ENCODE results near the gene FOXD2.

The FOXD2 gene

GRCh38 chr1:47409311-47410067 is 28.4 kb upstream of the FOXD2 start:
- no peak for TF ChIP-seq GATA3 (IDR thresholded peaks at IDR 0.05; ENCODE audit: low read depth, low read length)

- no peak for TF ChIP-seq GATA2 (IDR thresholded peaks at IDR 0.05; ENCODE audit: low read depth, low read length)
Measured at GRCh38 chr1:47410068-47410455, 27.8 kb upstream of the FOXD2 start.

- no peak for TF ChIP-seq GATA3 (IDR thresholded peaks at IDR 0.05; ENCODE audit: low read depth, low read length)
- TF ChIP-seq GATA2 (IDR thresholded peaks at IDR 0.05; ENCODE audit: low read depth, low read length): no peak
Measured at GRCh38 chr1:47411436-47411835, 26.4 kb upstream of the FOXD2 start.

GRCh38 chr1:47412437-47412836 is 25.4 kb upstream of the FOXD2 start:
- TF ChIP-seq GATA3 (IDR thresholded peaks at IDR 0.05; ENCODE audit: low read depth, low read length): no peak
- no peak for TF ChIP-seq GATA2 (IDR thresholded peaks at IDR 0.05; ENCODE audit: low read depth, low read length)

- TF ChIP-seq GATA2 (IDR thresholded peaks at IDR 0.05; ENCODE audit: low read depth, low read length) (no peak), GATA3 (IDR thresholded peaks at IDR 0.05; ENCODE audit: low read depth, low read length) (no peak)
Measured at GRCh38 chr1:47415728-47416318, 22.0 kb upstream of the FOXD2 start, which contains the start of gene FOXE3. Gene FOXE3 (plus strand): TSS chr1:47416285. CDS start chr1:47416316, 31 bp downstream.

GRCh38 chr1:47416319-47417169 is 21.3 kb upstream of the FOXD2 start:
- TF ChIP-seq GATA2 (IDR thresholded peaks at IDR 0.05; ENCODE audit: low read depth, low read length) (no peak), GATA3 (IDR thresholded peaks at IDR 0.05; ENCODE audit: low read depth, low read length) (no peak)

GRCh38 chr1:47417170-47418044 is 20.4 kb upstream of the FOXD2 start:
- TF ChIP-seq GATA2 (IDR thresholded peaks at IDR 0.05; ENCODE audit: low read depth, low read length): no peak
- no peak for TF ChIP-seq GATA3 (IDR thresholded peaks at IDR 0.05; ENCODE audit: low read depth, low read length)

GRCh38 chr1:47418122-47418521 is 19.7 kb upstream of the FOXD2 start:
- TF ChIP-seq GATA2 (IDR thresholded peaks at IDR 0.05; ENCODE audit: low read depth, low read length): no peak

GRCh38 chr1:47418681-47419325 is 19.0 kb upstream of the FOXD2 start:
- TF ChIP-seq GATA2 (IDR thresholded peaks at IDR 0.05; ENCODE audit: low read depth, low read length) (no peak), GATA3 (IDR thresholded peaks at IDR 0.05; ENCODE audit: low read depth, low read length) (no peak)

GRCh38 chr1:47420547-47420946 is 17.3 kb upstream of the FOXD2 start:
- TF ChIP-seq GATA3 (IDR thresholded peaks at IDR 0.05; ENCODE audit: low read depth, low read length) (no peak), GATA2 (IDR thresholded peaks at IDR 0.05; ENCODE audit: low read depth, low read length) (no peak)

- TF ChIP-seq GATA3 (IDR thresholded peaks at IDR 0.05; ENCODE audit: low read depth, low read length): no peak
- TF ChIP-seq GATA2 (IDR thresholded peaks at IDR 0.05; ENCODE audit: low read depth, low read length): no peak
Measured at GRCh38 chr1:47423872-47424271, 14.0 kb upstream of the FOXD2 start.

GRCh38 chr1:47424336-47424982 is 13.4 kb upstream of the FOXD2 start:
- TF ChIP-seq GATA3 (IDR thresholded peaks at IDR 0.05; ENCODE audit: low read depth, low read length): no peak
- TF ChIP-seq GATA2 (IDR thresholded peaks at IDR 0.05; ENCODE audit: low read depth, low read length): peak; percentile 59

GRCh38 chr1:47431534-47431933 is 6.3 kb upstream of the FOXD2 start:
- TF ChIP-seq GATA2 (IDR thresholded peaks at IDR 0.05; ENCODE audit: low read depth, low read length) (no peak), GATA3 (IDR thresholded peaks at IDR 0.05; ENCODE audit: low read depth, low read length) (no peak)
